Stimulated activated CD4-positive, alpha-beta T cell treated with anti-CD3 and anti-CD28 coated beads, Interleukin-4, amount 100 ng/mL, for 1 hour (primary cell): Measurements from ENCODE around the gene FSD2.
"Not testable (repeated sequence)": the region's sequence is repeated elsewhere in the genome, so short reads cannot be mapped to it uniquely, and the experiment has no call there.

ENCODE experiments used
- DNase-seq: peaks from one replicate; pipeline ENCODE4 v3.0.0-alpha.2; 2020

The FSD2 gene

GRCh38 chr15:82789491-82789890, 16.4 kb downstream of the FSD2 start:
- no peak for DNase-seq

GRCh38 chr15:82788496-82788895, 17.4 kb downstream of the FSD2 start:
- DNase-seq: no peak

- no peak for DNase-seq
Observed at GRCh38 chr15:82781349-82781748, 24.5 kb downstream of the FSD2 start.

- no peak for DNase-seq
Observed at GRCh38 chr15:82778755-82779154, 27.1 kb downstream of the FSD2 start.

GRCh38 chr15:82774496-82774895, 31.4 kb downstream of the FSD2 start:
- DNase-seq: no peak

GRCh38 chr15:82771789-82772607, 33.9 kb downstream of the FSD2 start:
- DNase-seq: no peak

GRCh38 chr15:82768414-82769054, 37.3 kb downstream of the FSD2 start:
- DNase-seq: no peak

- no peak for DNase-seq
Observed at GRCh38 chr15:82767163-82767829, 38.6 kb downstream of the FSD2 start.

- not testable (repeated sequence) for DNase-seq
Observed at GRCh38 chr15:82766201-82766600, 39.7 kb downstream of the FSD2 start.

- no peak for DNase-seq
Observed at GRCh38 chr15:82764740-82765139, 41.1 kb downstream of the FSD2 start.

- DNase-seq: no peak
Observed at GRCh38 chr15:82764117-82764490, 41.8 kb downstream of the FSD2 start.

GRCh38 chr15:82763361-82764116, 42.3 kb downstream of the FSD2 start:
- no peak for DNase-seq

- DNase-seq: no peak
Observed at GRCh38 chr15:82751308-82751707, 54.6 kb downstream of the FSD2 start.

- peak; percentile 20 for DNase-seq
Observed at GRCh38 chr15:82750831-82751180, 55.1 kb downstream of the FSD2 start.

- peak; percentile 85 for DNase-seq
Observed at GRCh38 chr15:82749951-82750830, 55.7 kb downstream of the FSD2 start.

- no peak for DNase-seq
Observed at GRCh38 chr15:82748315-82748714, 57.6 kb downstream of the FSD2 start.

- DNase-seq: no peak
Observed at GRCh38 chr15:82743810-82744209, 62.1 kb downstream of the FSD2 start.

- no peak for DNase-seq
Observed at GRCh38 chr15:82742134-82742533, 63.7 kb downstream of the FSD2 start.

- no peak for DNase-seq
Observed at GRCh38 chr15:82739086-82739485, 66.8 kb downstream of the FSD2 start.

GRCh38 chr15:82737975-82738374, 67.9 kb downstream of the FSD2 start:
- no peak for DNase-seq

GRCh38 chr15:82731527-82731926, 74.3 kb downstream of the FSD2 start:
- DNase-seq: no peak

GRCh38 chr15:82730022-82730530, 75.8 kb downstream of the FSD2 start:
- no peak for DNase-seq
